Right lung (tissue), 5 donors: ENCODE measurements around the gene CD2BP2. TPM values are rescaled to one million over a fixed set of nuclear protein-coding genes. Genes with fewer than 3 reads are reported as not detected.

Source experiments
- DNase-seq, 2 donors: peaks; one replicate each; pipeline ENCODE4 v3.0.0-alpha.2; 2013
- polyA plus RNA-seq, 5 donors: library from polyadenylated mRNA; unstranded; fragments of 120-200 nt; gene quantifications; one replicate each; pipeline versions ENCODE4 v1.2.1 to v1.2.3, GENCODE V29; 2013; ENCODE audit warnings: inconsistent platforms in 1 of 5, low replicate concordance in 1 of 5; ENCODE audit not compliant: insufficient read length in 5 of 5, insufficient read depth in 1 of 5

The CD2BP2 gene
- polyA plus RNA-seq, 5 donors, result 45.3 to 56.7 (median 49.8) TPM

GRCh38 chr16:30366511-30366910, 11.4 kb upstream of the CD2BP2 start:
- no peak for DNase-seq

GRCh38 chr16:30365200-30365599, 10.1 kb upstream of the CD2BP2 start:
- DNase-seq, result no peak

- DNase-seq, result no peak
Measured at GRCh38 chr16:30361180-30361579, 6.1 kb upstream of the CD2BP2 start.

DNA sequence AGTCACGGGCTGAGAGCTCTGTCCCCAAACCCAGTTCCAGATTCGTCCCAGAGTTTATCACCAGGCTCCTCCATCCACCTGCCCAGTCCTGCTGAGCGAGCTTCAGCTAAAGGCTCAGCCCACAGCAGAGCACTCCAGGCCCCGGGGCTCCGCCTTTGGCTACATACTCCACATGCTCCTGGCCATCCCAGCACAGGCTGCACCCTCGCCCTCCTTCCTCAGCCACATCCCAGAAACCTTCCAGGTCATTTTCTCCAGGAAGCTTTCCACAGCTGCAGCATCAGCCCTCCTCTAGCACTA, 4.7 kb upstream of the CD2BP2 start:
- no peak for DNase-seq

DNA sequence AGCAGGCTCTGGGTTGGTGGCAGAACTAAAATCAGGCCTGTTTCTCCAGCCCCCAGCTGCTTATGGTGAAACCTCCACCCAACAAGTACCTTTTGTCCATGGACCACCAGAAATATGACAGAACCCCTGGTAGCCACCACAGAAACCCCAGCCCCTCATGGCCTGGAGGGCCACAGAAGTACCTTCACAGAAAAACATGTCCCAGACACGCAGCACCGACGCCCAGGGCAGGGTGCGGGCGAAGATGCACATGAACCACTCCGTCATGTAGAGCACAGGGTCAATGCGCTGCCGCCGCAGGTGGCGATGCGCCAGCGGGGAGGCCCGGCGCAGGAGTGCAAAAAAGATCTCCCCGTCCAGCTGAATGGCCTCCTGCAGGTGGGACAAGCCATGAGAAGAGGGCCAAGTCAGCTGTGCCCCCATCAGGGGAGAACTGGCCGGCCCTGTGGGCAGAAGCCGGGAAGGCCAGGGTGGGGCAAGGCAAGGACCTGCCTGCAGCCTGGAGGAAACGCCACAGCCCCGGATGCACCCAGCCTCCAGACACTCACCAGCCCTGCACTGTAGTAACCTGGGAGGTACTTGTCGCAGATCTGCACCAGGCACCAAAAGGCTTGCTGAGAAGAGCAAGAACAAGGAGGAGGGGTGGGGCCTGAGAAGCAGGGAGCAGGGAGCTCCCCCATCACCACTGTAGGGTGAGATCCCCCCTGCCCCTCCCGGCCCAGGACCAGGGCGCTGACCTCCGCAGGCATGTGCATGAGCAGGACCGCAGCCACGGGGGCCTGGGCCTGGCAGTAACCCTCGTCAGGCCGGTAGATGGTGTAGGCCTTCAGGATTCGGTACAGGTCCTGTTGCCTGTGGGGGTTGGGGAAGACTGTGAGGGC, 4.1 kb upstream of the CD2BP2 start:
- no peak for DNase-seq

DNA sequence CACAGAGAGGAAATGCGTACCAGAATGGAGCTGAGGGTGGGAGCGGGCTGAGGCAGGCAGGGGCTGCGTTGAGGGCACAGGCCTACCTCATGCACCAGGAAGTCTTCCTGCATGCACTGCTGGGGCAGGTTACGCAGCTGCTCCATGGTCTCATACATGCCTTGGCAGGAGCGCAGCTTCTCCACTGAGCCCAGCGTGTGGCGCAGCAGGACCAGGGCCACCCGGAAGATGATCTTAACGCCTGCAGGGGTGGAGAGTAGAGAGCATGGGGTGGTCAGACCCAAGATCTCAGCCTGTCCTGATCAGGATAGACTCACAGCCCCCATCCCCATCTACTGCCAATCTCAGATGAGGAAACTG, 3.4 kb upstream of the CD2BP2 start:
- DNase-seq, result no peak

DNA sequence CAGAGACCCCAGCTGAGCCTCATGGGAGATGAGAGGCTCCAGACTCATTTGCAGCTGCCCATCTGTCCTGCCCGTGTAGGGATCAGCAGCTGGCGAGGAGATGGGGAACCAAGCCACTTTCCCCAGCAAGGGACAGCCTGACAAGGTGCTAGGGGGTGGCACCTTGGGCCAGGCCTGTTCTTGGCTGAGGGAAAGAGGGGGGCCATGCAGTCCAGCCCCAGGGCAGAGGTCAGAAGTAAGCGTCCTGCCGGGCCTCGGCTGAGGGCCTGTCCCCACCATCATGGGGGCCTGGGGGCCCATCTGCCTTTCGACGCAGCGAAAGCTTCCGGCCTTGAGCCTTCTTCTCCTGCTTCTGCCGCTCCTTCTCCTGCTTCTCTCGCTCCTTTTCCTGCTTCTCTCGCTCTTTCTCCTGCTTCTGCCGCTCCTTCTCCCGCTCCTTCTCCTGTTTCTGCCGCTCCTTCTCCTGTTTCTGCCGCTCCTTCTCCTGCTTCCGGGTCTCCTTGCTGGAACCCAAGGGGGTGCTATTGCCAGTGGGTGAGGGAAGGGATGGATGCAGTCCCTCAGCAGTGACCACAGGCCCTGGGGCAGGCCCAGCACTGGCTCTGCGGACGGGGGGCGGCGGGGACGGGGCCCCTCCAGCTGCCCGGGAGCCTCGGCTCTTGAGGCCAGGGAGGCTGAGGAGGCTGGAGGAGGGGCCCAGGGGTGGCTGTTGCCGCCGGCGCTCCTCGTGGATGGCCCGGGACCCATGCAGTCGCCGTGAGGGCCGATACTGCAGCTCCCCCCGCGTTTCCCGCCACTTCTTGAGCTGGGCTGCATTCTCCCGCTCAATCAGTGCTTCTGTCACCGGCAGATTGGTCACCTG, 2.8 kb upstream of the CD2BP2 start:
- no peak for DNase-seq

DNA sequence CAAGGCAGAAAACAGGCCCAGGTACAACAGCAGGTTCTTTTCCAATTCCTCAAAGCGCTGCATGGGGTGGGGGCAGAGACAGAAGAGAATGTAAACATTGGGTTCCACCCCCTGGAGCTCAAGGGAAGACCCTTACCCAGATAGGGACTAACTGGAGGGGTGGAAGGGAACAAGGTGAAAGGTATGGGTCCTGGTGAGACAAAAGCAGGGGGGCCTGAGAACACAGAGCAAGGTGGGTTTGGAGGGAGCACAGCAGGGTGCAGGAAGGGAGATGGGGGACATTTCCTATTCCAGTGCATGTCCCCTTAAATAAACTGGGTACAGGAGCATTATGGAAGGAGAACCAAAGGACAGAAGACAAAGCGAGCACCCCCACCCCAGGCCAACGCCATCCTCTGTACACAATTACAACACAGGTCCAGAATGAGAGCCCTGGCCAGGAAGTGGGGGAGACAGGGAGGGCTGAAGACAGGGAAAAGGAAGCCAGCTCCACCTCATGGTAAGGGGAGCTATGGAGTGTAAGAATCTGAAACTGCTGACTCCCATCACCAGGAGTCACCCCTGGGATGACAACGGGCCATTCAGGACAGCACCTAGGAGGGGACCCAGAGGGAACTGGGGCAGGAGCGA, 2.1 kb upstream of the CD2BP2 start:
- no peak for DNase-seq

- DNase-seq, result no peak
Measured at GRCh38 chr16:30356401-30357084, 1.4 kb upstream of the CD2BP2 start.

GRCh38 chr16:30355954-30356308, 823 bp upstream of the CD2BP2 start:
- no peak for DNase-seq

- DNase-seq, result no peak
Measured at GRCh38 chr16:30354423-30355143, 525 bp downstream of the CD2BP2 start.

- DNase-seq, result no peak
Measured at GRCh38 chr16:30353438-30354129, 1.5 kb downstream of the CD2BP2 start.

GRCh38 chr16:30352488-30353401, 2.4 kb downstream of the CD2BP2 start:
- no peak for DNase-seq

- no peak for DNase-seq
Measured at GRCh38 chr16:30351586-30352419, 3.3 kb downstream of the CD2BP2 start.

DNA sequence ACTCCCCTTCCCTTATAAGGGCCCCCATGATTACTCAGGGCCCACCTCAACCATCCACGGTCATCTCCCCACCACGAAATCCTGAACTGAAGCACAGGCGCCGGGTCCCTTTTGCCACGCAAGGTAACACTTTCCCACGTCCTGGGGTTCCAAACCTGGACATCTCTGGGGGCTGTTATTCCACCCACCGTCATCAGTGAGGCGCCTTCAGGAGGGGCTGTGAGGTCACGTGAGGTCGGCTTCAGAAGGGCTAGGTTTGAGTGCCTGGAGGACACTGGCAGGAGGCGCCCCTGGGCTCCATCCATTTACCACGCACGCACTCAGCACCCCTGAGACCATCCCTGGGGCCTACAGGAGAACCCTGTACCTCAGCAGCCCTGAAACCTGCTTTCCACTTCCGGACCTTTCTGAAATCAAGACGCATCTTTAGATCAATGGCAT, 4.1 kb downstream of the CD2BP2 start:
- DNase-seq, result no peak

- no peak for DNase-seq
Measured at GRCh38 chr16:30350134-30350871, 4.8 kb downstream of the CD2BP2 start.

GRCh38 chr16:30349675-30350074, 5.4 kb downstream of the CD2BP2 start:
- DNase-seq, result no peak

- DNase-seq, result no peak
Measured at GRCh38 chr16:30348929-30349328, 6.2 kb downstream of the CD2BP2 start.
